Measurements from ENCODE around the gene HERC3.

The HERC3 gene

GRCh38 chr4:88591787-88592599 is at the start of gene HERC3:
HERC3 (plus strand) TSS chr4:88592480; CDS start chr4:88605824, 13,344 bp downstream.
- peak; percentile 92 for DNase-seq

- DNase-seq, result no peak
Measured at GRCh38 chr4:88549815-88550214, 42.5 kb upstream of the HERC3 start.

- no peak for DNase-seq
Measured at GRCh38 chr4:88567591-88567990, 24.7 kb upstream of the HERC3 start.

- no peak for DNase-seq
Measured at GRCh38 chr4:88570001-88570400, 22.3 kb upstream of the HERC3 start.

- DNase-seq, result no peak
Measured at GRCh38 chr4:88573276-88573980, 18.9 kb upstream of the HERC3 start.

GRCh38 chr4:88573995-88574394 is 18.3 kb upstream of the HERC3 start:
- DNase-seq, result no peak

GRCh38 chr4:88575186-88575585 is 17.1 kb upstream of the HERC3 start:
- DNase-seq, result no peak

GRCh38 chr4:88582493-88582892 is 9.8 kb upstream of the HERC3 start:
- no peak for DNase-seq

GRCh38 chr4:88583631-88584470 is 8.4 kb upstream of the HERC3 start:
- DNase-seq, result no peak

- DNase-seq, result no peak
Measured at GRCh38 chr4:88584471-88584900, 7.8 kb upstream of the HERC3 start.

- no peak for DNase-seq
Measured at GRCh38 chr4:88585917-88586316, 6.4 kb upstream of the HERC3 start.

- no peak for DNase-seq
Measured at GRCh38 chr4:88587306-88587705, 5.0 kb upstream of the HERC3 start.

- peak; percentile 87 for DNase-seq
Measured at GRCh38 chr4:88592600-88593448, 544 bp downstream of the HERC3 start.

- no peak for DNase-seq
Measured at GRCh38 chr4:88597970-88598660, 5.8 kb downstream of the HERC3 start.

- no peak for DNase-seq
Measured at GRCh38 chr4:88599298-88599697, 7.0 kb downstream of the HERC3 start.

GRCh38 chr4:88599714-88600113 is 7.4 kb downstream of the HERC3 start:
- DNase-seq, result no peak

- DNase-seq, result no peak
Measured at GRCh38 chr4:88600176-88600838, 8.0 kb downstream of the HERC3 start.

- no peak for DNase-seq
Measured at GRCh38 chr4:88604978-88605678, 12.8 kb downstream of the HERC3 start.

GRCh38 chr4:88605736-88606135 is 13.5 kb downstream of the HERC3 start:
- DNase-seq, result no peak

- DNase-seq, result no peak
Measured at GRCh38 chr4:88606832-88607231, 14.6 kb downstream of the HERC3 start.
